A549 (cell line): ENCODE measurements around the gene PPARA. TPM values are rescaled to one million over a fixed set of nuclear protein-coding genes. Genes with fewer than 3 reads are reported as not detected.
A peak's percentile ranks its signal among the peaks of the same experiment; 100 is the strongest.

Experiments used
- ATAC-seq, 2 experiments: fragments of 200-7000 bp in 1 of 2; fragments of >200 bp in 1 of 2; cut with Nextera tagmentation in 1 of 2; cut with Tn5 transposase in 1 of 2; 3 replicates each; pipeline versions ENCODE4 v1.8.0 to v1.9.1; 2018 to 2020; ENCODE audit warnings: mild to moderate bottlenecking in 1 of 2, moderate library complexity in 1 of 2
- CTCF ChIA-PET: fragments of 300-600 bp; sonication (Branson Sonifier 250); formaldehyde crosslinking; extraction: SDS; loops from one replicate; lab custom pipeline; 2021; ENCODE audit warnings: antibody characterized with exemption, inconsistent platforms; lab: Yijun Ruan, JAX
- POLR2A ChIA-PET: fragments of 350-600 bp; formaldehyde crosslinking; extraction: SDS; loops from one replicate; lab custom pipeline; 2021; ENCODE audit warnings: antibody characterized with exemption, inconsistent platforms; lab: Yijun Ruan, JAX
- DNase-seq, 2 experiments: peaks; one replicate each; pipeline versions ENCODE4 v3.0.0 to v3.0.0-alpha.2; 2011 to 2016; ENCODE audit warnings: low read depth in 1 of 2, low spot score in 1 of 2
- FAIRE-seq: peaks from 2 replicates; lab custom pipeline; 2011; peaks lifted over from hg19 to GRCh38; lab: Jason Lieb, UNC
- H3K27ac ChIP-seq, 2 experiments: fragments of >200 bp; sonication (Bioruptor Twin); formaldehyde crosslinking; 3 replicates each; pipeline ENCODE4 v1.5.1; 2016 to 2017
- H3K4me1 ChIP-seq: fragments of >200 bp; sonication (Bioruptor Twin); formaldehyde crosslinking; 3 replicates; pipeline ENCODE4 v1.6.1; 2016
- H3K4me2 ChIP-seq: fragments of >200 bp; sonication (Bioruptor Twin); formaldehyde crosslinking; 3 replicates; pipeline ENCODE4 v1.6.1; 2016
- H3K4me3 ChIP-seq: fragments of >200 bp; sonication (Bioruptor Twin); formaldehyde crosslinking; 3 replicates; pipeline ENCODE4 v1.5.1; 2016
- H3K9me3 ChIP-seq: fragments of >200 bp; sonication (Bioruptor Twin); formaldehyde crosslinking; 3 replicates; pipeline ENCODE4 v1.6.1; 2016
- BHLHE40 ChIP-seq: IDR thresholded peaks from 2 replicates; pipeline ENCODE4 v1.6.1; 2012; ENCODE audit warnings: low read depth, low read length, inconsistent platforms
- CBX8 ChIP-seq: fragments of 200-600 bp; sonication (generic); IDR thresholded peaks from 2 replicates; pipeline ENCODE4 v1.6.1; 2016
- CEBPB ChIP-seq, 2 experiments: fragments of >200 bp in 1 of 2; sonication (Bioruptor Twin) in 1 of 2; formaldehyde crosslinking in 1 of 2; IDR thresholded peaks; 2 replicates each; pipeline ENCODE4 v1.6.1; 2012 to 2016
- E2F6 ChIP-seq: IDR thresholded peaks from 2 replicates; pipeline ENCODE4 v1.6.1; 2012; ENCODE audit warnings: low read depth, borderline replicate concordance
- EP300 ChIP-seq, 2 experiments: fragments of >200 bp; sonication (Bioruptor Twin); formaldehyde crosslinking; IDR thresholded peaks; 2 replicates in 1 of 2; 3 replicates in 1 of 2; pipeline ENCODE4 v1.6.1; 2016 to 2017
- HDAC2 ChIP-seq: fragments of 200-600 bp; sonication (generic); IDR thresholded peaks from 2 replicates; pipeline ENCODE4 v1.6.1; 2016
- HEYL ChIP-seq: fragments of 250-450 bp; sonication (Bioruptor Pico); IDR thresholded peaks from 2 replicates; pipeline ENCODE4 v1.8.0; 2021; ENCODE audit warnings: mild to moderate bottlenecking, moderate library complexity
- HOXB5 ChIP-seq: fragments of 250-450 bp; sonication (Bioruptor Pico); IDR thresholded peaks from 2 replicates; pipeline ENCODE4 v1.5.0; 2020; ENCODE audit warnings: mild to moderate bottlenecking, moderate library complexity
- JUNB ChIP-seq: fragments of >200 bp; sonication (Bioruptor Twin); formaldehyde crosslinking; IDR thresholded peaks from 2 replicates; pipeline ENCODE4 v1.6.1; 2016
- KDM5A ChIP-seq: fragments of 200-600 bp; sonication (generic); IDR thresholded peaks from 2 replicates; pipeline ENCODE4 v1.6.1; 2016; ENCODE audit warnings: antibody characterized with exemption, mild to moderate bottlenecking
- NPAS2 ChIP-seq: fragments of 250-450 bp; sonication (Bioruptor Pico); IDR thresholded peaks from 2 replicates; pipeline ENCODE4 v1.8.0; 2022; ENCODE audit warnings: mild to moderate bottlenecking, moderate library complexity, borderline replicate concordance
- NR3C1 ChIP-seq: fragments of >200 bp; sonication (Bioruptor Twin); formaldehyde crosslinking; IDR thresholded peaks from 3 replicates; pipeline ENCODE4 v1.6.1; 2017
- POLR2A ChIP-seq: IDR thresholded peaks from 2 replicates; pipeline ENCODE4 v1.6.1; 2012; ENCODE audit warnings: mild to moderate bottlenecking, low read length
- RAD21 ChIP-seq, 2 experiments: fragments of >200 bp in 1 of 2; sonication (Bioruptor Twin) in 1 of 2; formaldehyde crosslinking in 1 of 2; IDR thresholded peaks in 1 of 2; conservative IDR thresholded peaks in 1 of 2; 2 replicates in 1 of 2; 3 replicates in 1 of 2; pipeline ENCODE4 v1.6.1; 2012 to 2018; ENCODE audit warnings: inconsistent platforms in 1 of 2
- REST ChIP-seq: fragments of 200-600 bp; sonication (generic); IDR thresholded peaks from 2 replicates; pipeline ENCODE4 v1.6.1; 2016; ENCODE audit warnings: antibody characterized with exemption, mild to moderate bottlenecking, moderate library complexity
- RNF2 ChIP-seq: fragments of 200-600 bp; sonication (generic); IDR thresholded peaks from 2 replicates; pipeline ENCODE4 v1.6.1; 2016; ENCODE audit warnings: low read depth, mild to moderate bottlenecking, antibody characterized with exemption, moderate library complexity, borderline replicate concordance
- SMC3 ChIP-seq: fragments of >200 bp; sonication (Bioruptor Twin); formaldehyde crosslinking; IDR thresholded peaks from 3 replicates; pipeline ENCODE4 v1.6.1; 2018; ENCODE audit warnings: inconsistent platforms
- TP53 ChIP-seq: fragments of 250-450 bp; sonication (Bioruptor Pico); IDR thresholded peaks from 2 replicates; pipeline ENCODE4 v1.5.0; 2021; ENCODE audit warnings: mild to moderate bottlenecking, moderate library complexity
- ZFP36 ChIP-seq: fragments of 450-650 bp; IDR thresholded peaks from 2 replicates; pipeline ENCODE4 v1.6.1; 2014; ENCODE audit warnings: borderline replicate concordance; ENCODE audit not compliant: partially characterized antibody
- ZNF302 ChIP-seq: fragments of 250-450 bp; sonication (Bioruptor Pico); IDR thresholded peaks from 2 replicates; pipeline ENCODE4 v1.9.0; 2021; ENCODE audit warnings: inconsistent platforms, mild to moderate bottlenecking, moderate library complexity
- ZSCAN20 ChIP-seq: fragments of 250-450 bp; sonication (Bioruptor Pico); IDR thresholded peaks from 2 replicates; pipeline ENCODE4 v1.8.0; 2022; ENCODE audit warnings: mild to moderate bottlenecking, moderate library complexity
- WGBS: methylation state at CpG from one replicate; pipeline ENCODE4 v1.1.6; 2017; ENCODE audit errors: missing lambda C conversion rate; 5-methylcytosine and 5-hydroxymethylcytosine counted together
- polyA plus RNA-seq, 4 experiments: library from polyadenylated mRNA; depleted of rRNA in 3 of 4; stranded (reverse); fragments of >200 nt; fragmentation: RNase III in 1 of 4; extraction: RNeasy Plus Mini Kit Qiagen cat#74134 plus additional on column Dnase treatment in 1 of 4; gene quantifications; 2 replicates in 3 of 4; 3 replicates in 1 of 4; pipeline ENCODE4 v1.2.3, GENCODE V29; 2011 to 2017
- TF ChIP-seq, protein P1 (sequence below): IDR thresholded peaks from 2 replicates; pipeline ENCODE4 v1.6.1; 2012
- TF ChIP-seq, protein P2 (sequence below): fragments of >200 bp; sonication (Bioruptor Twin); formaldehyde crosslinking; IDR thresholded peaks from 2 replicates; pipeline ENCODE4 v1.6.1; 2016
- TF ChIP-seq, protein P3 (sequence below): fragments of 250-450 bp; sonication (Bioruptor Pico); IDR thresholded peaks from 2 replicates; pipeline ENCODE4 v1.5.0; 2021; ENCODE audit warnings: mild to moderate bottlenecking, moderate library complexity, borderline replicate concordance
- TF ChIP-seq, protein P4 (sequence below): IDR thresholded peaks from 2 replicates; pipeline ENCODE4 v1.6.1; 2012
- TF ChIP-seq, protein P5 (sequence below): fragments of 150-350 bp; IDR thresholded peaks from 2 replicates; pipeline ENCODE4 v1.6.1; 2014; ENCODE audit warnings: low read depth, mild to moderate bottlenecking, low read length

PPARA gene
- polyA plus RNA-seq, 2 of the 4 experiments (the other 2 are of a cell fraction), result 2.6 to 2.8 TPM

GRCh38 chr22:46162285-46162684 lies 12.0 kb downstream of the PPARA start:
- Histone ChIP-seq H3K9me3 (no peaks in the 10 kb centered on the region), H3K4me3 (no peak overlapping the region), H3K4me1 (peaks cover 11% of the 10 kb centered on the region; the same call in 2 of the 3 replicates), H3K4me2 (peak overlapping the region; percentile 44; the same call in 2 of the 3 replicates), H3K27ac (no peak overlapping the region)
- no peak for DNase-seq
- ATAC-seq, result no peak
- no peak for FAIRE-seq
- WGBS, result 74% methylated on average over 10 of the region's 10 CpGs
- ChIA-PET CTCF (interaction anchor here (0.6 kb wide), 1 partner anchor 14 kb away, joined by 3 read pairs; no protein-coding TSS in a partner anchor), POLR2A (no interaction called here)
- TF ChIP-seq ZFP36 (no peak), NR3C1 (no peak), CBX8 (no peak), HDAC2 (no peak), EP300 (IDR thresholded peaks at IDR 0.05) (no peak), RAD21 (conservative IDR thresholded peaks at IDR 0.05 in 1 of 2, IDR thresholded peaks at IDR 0.05 in 1 of 2) (no peak), E2F6 (no peak), ZSCAN20 (CRISPR knock-in tag) (no peak), BHLHE40 (no peak), REST (no peak), KDM5A (no peak), NPAS2 (CRISPR knock-in tag) (no peak)
- TF ChIP-seq, protein P1, sequence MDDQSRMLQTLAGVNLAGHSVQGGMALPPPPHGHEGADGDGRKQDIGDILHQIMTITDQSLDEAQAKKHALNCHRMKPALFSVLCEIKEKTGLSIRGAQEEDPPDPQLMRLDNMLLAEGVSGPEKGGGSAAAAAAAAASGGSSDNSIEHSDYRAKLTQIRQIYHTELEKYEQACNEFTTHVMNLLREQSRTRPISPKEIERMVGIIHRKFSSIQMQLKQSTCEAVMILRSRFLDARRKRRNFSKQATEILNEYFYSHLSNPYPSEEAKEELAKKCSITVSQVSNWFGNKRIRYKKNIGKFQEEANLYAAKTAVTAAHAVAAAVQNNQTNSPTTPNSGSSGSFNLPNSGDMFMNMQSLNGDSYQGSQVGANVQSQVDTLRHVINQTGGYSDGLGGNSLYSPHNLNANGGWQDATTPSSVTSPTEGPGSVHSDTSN, result no peak
- TF ChIP-seq, protein P2, sequence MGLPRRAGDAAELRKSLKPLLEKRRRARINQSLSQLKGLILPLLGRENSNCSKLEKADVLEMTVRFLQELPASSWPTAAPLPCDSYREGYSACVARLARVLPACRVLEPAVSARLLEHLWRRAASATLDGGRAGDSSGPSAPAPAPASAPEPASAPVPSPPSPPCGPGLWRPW, result no peak

DNA sequence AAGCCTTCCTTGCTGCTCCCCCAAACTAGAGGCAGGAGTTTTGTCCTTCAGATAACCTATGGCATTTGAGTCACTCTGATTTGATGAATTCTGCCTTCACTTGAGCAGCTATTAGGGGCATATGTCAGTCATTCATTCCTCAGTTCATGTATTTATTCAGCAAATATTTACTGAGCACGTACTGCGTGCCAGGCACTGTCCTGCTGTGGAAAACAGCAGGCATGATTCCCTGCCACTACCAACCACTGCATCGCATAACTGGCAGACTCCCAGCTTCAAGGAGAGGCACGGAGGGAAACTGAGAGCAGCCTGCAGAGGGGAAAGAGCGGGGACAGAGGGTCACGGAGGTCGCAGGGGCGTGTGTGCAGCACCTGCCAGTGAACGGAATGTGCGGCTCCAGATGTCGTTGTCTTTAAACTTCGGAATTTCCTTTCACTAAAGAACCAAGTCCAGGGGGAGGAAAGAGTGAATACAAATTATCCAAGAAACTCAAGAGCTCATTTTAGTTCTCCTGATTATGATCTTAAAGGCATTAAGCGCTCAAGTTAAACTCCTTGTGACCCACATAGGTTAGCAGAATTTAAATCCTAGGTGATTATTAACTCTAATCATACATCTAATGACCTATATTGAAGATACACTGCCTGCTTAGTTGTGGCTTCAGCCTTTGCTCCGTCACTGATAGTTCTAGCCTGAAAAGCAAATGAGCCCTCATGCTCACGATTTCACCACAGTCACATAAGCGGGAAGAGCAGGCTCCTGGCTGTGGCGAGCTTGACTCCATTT lies 12.6 kb downstream of the PPARA start:
- 54% methylated on average over 17 of the region's 17 CpGs for WGBS
- no peaks in the 10 kb centered on the region for H3K9me3 ChIP-seq
- H3K4me3 ChIP-seq, result no peak overlapping the region
- FAIRE-seq, result no peak
- CTCF ChIA-PET, result interaction anchor here (1.9 kb wide), 1 partner anchor 41 kb away, joined by 4 read pairs; no protein-coding TSS in a partner anchor
- H3K27ac ChIP-seq, result no peak overlapping the region
- POLR2A ChIA-PET, result no interaction called here
- H3K4me2 ChIP-seq, result peak overlapping the region; percentile 44; the same call in 2 of the 3 replicates
- ATAC-seq, result peak in 1 of 2 experiments; percentile 40; a peak in 1 of 6 replicates
- no peak for DNase-seq
- peaks cover 11% of the 10 kb centered on the region; the same call in 2 of the 3 replicates for H3K4me1 ChIP-seq
- TF ChIP-seq, protein P3, sequence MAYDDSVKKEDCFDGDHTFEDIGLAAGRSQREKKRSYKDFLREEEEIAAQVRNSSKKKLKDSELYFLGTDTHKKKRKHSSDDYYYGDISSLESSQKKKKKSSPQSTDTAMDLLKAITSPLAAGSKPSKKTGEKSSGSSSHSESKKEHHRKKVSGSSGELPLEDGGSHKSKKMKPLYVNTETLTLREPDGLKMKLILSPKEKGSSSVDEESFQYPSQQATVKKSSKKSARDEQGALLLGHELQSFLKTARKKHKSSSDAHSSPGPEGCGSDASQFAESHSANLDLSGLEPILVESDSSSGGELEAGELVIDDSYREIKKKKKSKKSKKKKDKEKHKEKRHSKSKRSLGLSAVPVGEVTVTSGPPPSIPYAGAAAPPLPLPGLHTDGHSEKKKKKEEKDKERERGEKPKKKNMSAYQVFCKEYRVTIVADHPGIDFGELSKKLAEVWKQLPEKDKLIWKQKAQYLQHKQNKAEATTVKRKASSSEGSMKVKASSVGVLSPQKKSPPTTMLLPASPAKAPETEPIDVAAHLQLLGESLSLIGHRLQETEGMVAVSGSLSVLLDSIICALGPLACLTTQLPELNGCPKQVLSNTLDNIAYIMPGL (CRISPR knock-in tag), result no peak
- no peak for TF ChIP-seq ZNF302
- TF ChIP-seq, protein P4, sequence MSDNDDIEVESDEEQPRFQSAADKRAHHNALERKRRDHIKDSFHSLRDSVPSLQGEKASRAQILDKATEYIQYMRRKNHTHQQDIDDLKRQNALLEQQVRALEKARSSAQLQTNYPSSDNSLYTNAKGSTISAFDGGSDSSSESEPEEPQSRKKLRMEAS, result no peak
- no peak for TF ChIP-seq ZSCAN20 (CRISPR knock-in tag)
- no peak for TF ChIP-seq HEYL (CRISPR knock-in tag)
- TF ChIP-seq SMC3, result no peak
- no peak for TF ChIP-seq JUNB
- TF ChIP-seq CEBPB (IDR thresholded peaks at IDR 0.05), result no peak
- no peak for TF ChIP-seq POLR2A
- no peak for TF ChIP-seq HOXB5 (CRISPR knock-in tag)
- TF ChIP-seq, protein P1, result no peak
- TF ChIP-seq RNF2, result no peak
- no peak for TF ChIP-seq TP53
- TF ChIP-seq, protein P5, sequence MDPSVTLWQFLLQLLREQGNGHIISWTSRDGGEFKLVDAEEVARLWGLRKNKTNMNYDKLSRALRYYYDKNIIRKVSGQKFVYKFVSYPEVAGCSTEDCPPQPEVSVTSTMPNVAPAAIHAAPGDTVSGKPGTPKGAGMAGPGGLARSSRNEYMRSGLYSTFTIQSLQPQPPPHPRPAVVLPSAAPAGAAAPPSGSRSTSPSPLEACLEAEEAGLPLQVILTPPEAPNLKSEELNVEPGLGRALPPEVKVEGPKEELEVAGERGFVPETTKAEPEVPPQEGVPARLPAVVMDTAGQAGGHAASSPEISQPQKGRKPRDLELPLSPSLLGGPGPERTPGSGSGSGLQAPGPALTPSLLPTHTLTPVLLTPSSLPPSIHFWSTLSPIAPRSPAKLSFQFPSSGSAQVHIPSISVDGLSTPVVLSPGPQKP, result no peak
- TF ChIP-seq, protein P2, result no peak
